ENCODE data around the gene ABCA3.
"Not testable (repeated sequence)": the region's sequence is repeated elsewhere in the genome, so short reads cannot be mapped to it uniquely, and the experiment has no call there.

The ABCA3 gene

GRCh38 chr16:2340564-2341455 lies at the start of gene ABCA3:
TSS of gene ABCA3 (minus strand) at chr16:2340728. CDS start at chr16:2326466, 14,262 bp downstream.
- DNase-seq, result peak; percentile 96

GRCh38 chr16:2388875-2389433 lies 48.4 kb upstream of the ABCA3 start:
- DNase-seq, result no peak

- no peak for DNase-seq
These were observed 47.8 kb upstream of the ABCA3 start for GRCh38 chr16:2388139-2388874.

GRCh38 chr16:2386990-2387389 lies 46.5 kb upstream of the ABCA3 start:
- no peak for DNase-seq

GRCh38 chr16:2385982-2386381 lies 45.5 kb upstream of the ABCA3 start:
- DNase-seq, result not testable (repeated sequence)

- DNase-seq, result peak; percentile 70
These were observed 44.8 kb upstream of the ABCA3 start for GRCh38 chr16:2385190-2385836.

- no peak for DNase-seq
These were observed 43.9 kb upstream of the ABCA3 start for GRCh38 chr16:2384426-2384825.

GRCh38 chr16:2383501-2383900 lies 43.0 kb upstream of the ABCA3 start:
- no peak for DNase-seq

- DNase-seq, result no peak
These were observed 34.1 kb upstream of the ABCA3 start for GRCh38 chr16:2374644-2375043.

GRCh38 chr16:2373176-2373575 lies 32.6 kb upstream of the ABCA3 start:
- no peak for DNase-seq

- DNase-seq, result no peak
These were observed 32.2 kb upstream of the ABCA3 start for GRCh38 chr16:2372684-2373083.

GRCh38 chr16:2371421-2371820 lies 30.9 kb upstream of the ABCA3 start:
- no peak for DNase-seq

- peak; percentile 80 for DNase-seq
These were observed 30.2 kb upstream of the ABCA3 start for GRCh38 chr16:2370721-2371120.

GRCh38 chr16:2366660-2367309 lies 26.3 kb upstream of the ABCA3 start:
- no peak for DNase-seq

- peak; percentile 54 for DNase-seq
These were observed 25.1 kb upstream of the ABCA3 start for GRCh38 chr16:2365397-2366294.

- DNase-seq, result no peak
These were observed 24.2 kb upstream of the ABCA3 start for GRCh38 chr16:2364638-2365210.

GRCh38 chr16:2362218-2362617 lies 21.7 kb upstream of the ABCA3 start:
- no peak for DNase-seq

- no peak for DNase-seq
These were observed 20.6 kb upstream of the ABCA3 start for GRCh38 chr16:2361129-2361528.

GRCh38 chr16:2359919-2360318 lies 19.4 kb upstream of the ABCA3 start:
- no peak for DNase-seq

- DNase-seq, result no peak
These were observed 18.3 kb upstream of the ABCA3 start for GRCh38 chr16:2358811-2359210.

GRCh38 chr16:2357331-2357730 lies 16.8 kb upstream of the ABCA3 start:
- DNase-seq, result no peak

Data from islet precursor cell (in vitro differentiated cells).